Upper lobe of left lung (tissue), 6 donors: ENCODE measurements around the gene CYP2R1. TPM values are rescaled to one million over a fixed set of nuclear protein-coding genes. Genes with fewer than 3 reads are reported as not detected.

Source experiments
- ATAC-seq, 2 donors: fragments of 200-7000 bp; cut with Tn5 transposase; one replicate each; pipeline ENCODE4 v1.9.1; 2022; ENCODE audit warnings: mild to moderate bottlenecking in 2 of 2, moderate library complexity in 2 of 2; ENCODE audit not compliant: low FRiP score in 2 of 2
- DNase-seq, 2 donors: peaks; one replicate each; pipeline ENCODE4 v3.0.0-alpha.2; 2019 to 2020
- H3K27ac ChIP-seq, 4 donors: fragments of 200-600 bp; sonication (generic); one replicate each; pipeline ENCODE4 v1.5.1; 2016 to 2019
- H3K27me3 ChIP-seq, 4 donors: fragments of 200-600 bp; sonication (generic); one replicate each; pipeline ENCODE4 v1.5.1; 2017 to 2019
- H3K36me3 ChIP-seq, 4 donors: fragments of 200-600 bp; sonication (generic); one replicate each; pipeline ENCODE4 v1.5.1; 2016 to 2019
- H3K4me1 ChIP-seq, 4 donors: fragments of 200-600 bp; sonication (generic); one replicate each; pipeline ENCODE4 v1.5.1; 2018 to 2019
- H3K4me3 ChIP-seq, 4 donors: fragments of 200-600 bp; sonication (generic); one replicate each; pipeline ENCODE4 v1.5.1; 2017 to 2019; ENCODE audit warnings: mild to moderate bottlenecking in 2 of 4, moderate library complexity in 1 of 4
- H3K9me3 ChIP-seq, 4 donors: fragments of 200-600 bp; sonication (generic); one replicate each; pipeline ENCODE4 v1.5.1; 2018 to 2019
- EP300 ChIP-seq, 4 donors: sonication (generic); formaldehyde crosslinking; IDR thresholded peaks; one replicate each; pipeline ENCODE4 v1.5.1; 2017; ENCODE audit warnings: antibody characterized with exemption in 4 of 4, control low read depth in 2 of 4
- POLR2A ChIP-seq, 4 donors: fragments of 450-650 bp; IDR thresholded peaks; one replicate each; pipeline ENCODE4 v1.5.1; 2016 to 2017; ENCODE audit warnings: antibody characterized with exemption in 4 of 4, mild to moderate bottlenecking in 2 of 4
- POLR2AphosphoS5 ChIP-seq, 2 donors: sonication (generic); formaldehyde crosslinking; IDR thresholded peaks; one replicate each; pipeline ENCODE4 v1.5.1; 2017; ENCODE audit warnings: antibody characterized with exemption in 2 of 2
- WGBS, 2 donors: methylation state at CpG; one replicate each; pipeline ENCODE4 v1.1.5; 2017 to 2018; 5-methylcytosine and 5-hydroxymethylcytosine counted together
- total RNA-seq, 6 donors: library from RNA; depleted of rRNA in 4 of 6; stranded (reverse); fragments of >200 nt in 4 of 6; gene quantifications; one replicate each; pipeline versions ENCODE4 v1.1.0 to v1.2.1, GENCODE V29; 2016 to 2021
- TF ChIP-seq, protein P1 (sequence below), 6 experiments: fragments of 450-650 bp in 4 of 6; fragments of 200-600 bp in 2 of 6; sonication (generic) in 2 of 6; IDR thresholded peaks; one replicate each; pipeline ENCODE4 v1.5.1; 2016 to 2019; ENCODE audit warnings: antibody characterized with exemption in 6 of 6
- donor health status: DM: no; HTN: no; CAD: no; lungs with moderate emphysema.
- donor health status: DM: no; HTN: yes; CAD: no; lungs with severe emphysema.

The CYP2R1 gene
- total RNA-seq, 6 donors from 2014 or later = 11.5 to 49.2 (median 16.5) TPM

GRCh38 chr11:14857621-14858020 lies 34.4 kb downstream of the CYP2R1 start:
- H3K36me3 ChIP-seq = peaks cover 0 to 6% (median 2%) of the 10 kb centered on the region in 4 donors
- H3K27ac ChIP-seq = no peak overlapping the region
- no peak overlapping the region for H3K4me3 ChIP-seq
- 93 to 94% methylated on average over 3 of the region's 3 CpGs for WGBS, 2 donors
- ATAC-seq = no peak
- no peak for DNase-seq
- TF ChIP-seq, protein P1, sequence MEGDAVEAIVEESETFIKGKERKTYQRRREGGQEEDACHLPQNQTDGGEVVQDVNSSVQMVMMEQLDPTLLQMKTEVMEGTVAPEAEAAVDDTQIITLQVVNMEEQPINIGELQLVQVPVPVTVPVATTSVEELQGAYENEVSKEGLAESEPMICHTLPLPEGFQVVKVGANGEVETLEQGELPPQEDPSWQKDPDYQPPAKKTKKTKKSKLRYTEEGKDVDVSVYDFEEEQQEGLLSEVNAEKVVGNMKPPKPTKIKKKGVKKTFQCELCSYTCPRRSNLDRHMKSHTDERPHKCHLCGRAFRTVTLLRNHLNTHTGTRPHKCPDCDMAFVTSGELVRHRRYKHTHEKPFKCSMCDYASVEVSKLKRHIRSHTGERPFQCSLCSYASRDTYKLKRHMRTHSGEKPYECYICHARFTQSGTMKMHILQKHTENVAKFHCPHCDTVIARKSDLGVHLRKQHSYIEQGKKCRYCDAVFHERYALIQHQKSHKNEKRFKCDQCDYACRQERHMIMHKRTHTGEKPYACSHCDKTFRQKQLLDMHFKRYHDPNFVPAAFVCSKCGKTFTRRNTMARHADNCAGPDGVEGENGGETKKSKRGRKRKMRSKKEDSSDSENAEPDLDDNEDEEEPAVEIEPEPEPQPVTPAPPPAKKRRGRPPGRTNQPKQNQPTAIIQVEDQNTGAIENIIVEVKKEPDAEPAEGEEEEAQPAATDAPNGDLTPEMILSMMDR (IDR thresholded peaks at IDR 0.05) = no peak
- TF ChIP-seq POLR2A (IDR thresholded peaks at IDR 0.05) = no peak
- no peak for TF ChIP-seq POLR2AphosphoS5 (IDR thresholded peaks at IDR 0.05)
- TF ChIP-seq EP300 (IDR thresholded peaks at IDR 0.05) = no peak
- no peaks in the 10 kb centered on the region for H3K27me3 ChIP-seq
- H3K9me3 ChIP-seq = no peaks in the 10 kb centered on the region
- peaks cover 0 to 8% (median 0%) of the 10 kb centered on the region in 4 donors for H3K4me1 ChIP-seq

DNA sequence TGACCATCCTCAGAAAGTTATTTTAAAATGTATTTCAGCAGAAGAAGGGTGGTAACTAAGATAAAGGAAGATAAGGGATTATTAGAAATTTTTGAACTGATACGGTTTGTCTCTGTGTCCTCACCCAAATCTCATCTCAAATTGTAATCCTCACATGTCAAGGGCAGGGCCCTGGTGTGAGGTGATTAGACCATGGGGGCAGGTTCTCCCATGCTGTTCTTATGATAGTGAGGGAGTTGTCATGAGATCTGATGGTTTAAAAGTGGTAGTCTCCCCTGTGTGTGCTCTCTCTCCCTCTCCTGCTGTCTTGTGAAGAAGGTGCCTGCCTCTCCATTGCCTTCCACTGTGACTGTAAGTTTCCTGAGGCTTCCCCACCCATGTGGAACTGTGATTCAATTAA lies 36.1 kb downstream of the CYP2R1 start:
- TF ChIP-seq EP300 (IDR thresholded peaks at IDR 0.05) (no peak), POLR2AphosphoS5 (IDR thresholded peaks at IDR 0.05) (no peak), POLR2A (IDR thresholded peaks at IDR 0.05) (no peak)
- TF ChIP-seq, protein P1 (IDR thresholded peaks at IDR 0.05) = no peak
- DNase-seq = no peak
- H3K36me3 ChIP-seq = peaks cover 0 to 4% (median 1%) of the 10 kb centered on the region in 4 donors
- no peaks in the 10 kb centered on the region for H3K4me1 ChIP-seq
- H3K27ac ChIP-seq = no peak overlapping the region
- no peak for ATAC-seq
- no peaks in the 10 kb centered on the region for H3K9me3 ChIP-seq
- WGBS, 2 donors = 91 to 100% methylated on average over 1 of the region's 1 CpG
- no peaks in the 10 kb centered on the region for H3K27me3 ChIP-seq
- no peak overlapping the region for H3K4me3 ChIP-seq

DNA sequence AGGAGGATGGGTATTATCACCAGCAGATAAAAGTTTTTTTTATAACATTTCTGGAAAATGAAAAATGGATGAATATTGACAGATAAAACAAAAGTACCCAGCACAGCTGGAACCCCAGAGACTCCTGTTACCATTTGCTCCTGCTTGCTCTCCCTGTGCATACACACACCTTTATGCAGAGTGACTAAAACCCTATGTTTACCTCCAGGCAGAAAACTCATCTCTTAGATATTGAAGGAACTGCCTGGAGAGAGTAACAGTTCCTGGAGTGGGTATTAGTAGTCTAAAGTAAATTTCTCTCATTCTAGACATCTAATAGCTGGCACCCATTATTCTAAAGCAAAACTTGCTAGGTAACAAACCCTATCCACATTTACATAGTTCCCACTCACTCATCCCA lies 38.0 kb downstream of the CYP2R1 start:
- H3K9me3 ChIP-seq = no peaks in the 10 kb centered on the region
- no peak for TF ChIP-seq POLR2AphosphoS5 (IDR thresholded peaks at IDR 0.05)
- no peak for TF ChIP-seq EP300 (IDR thresholded peaks at IDR 0.05)
- TF ChIP-seq POLR2A (IDR thresholded peaks at IDR 0.05) = no peak
- TF ChIP-seq, protein P1 (IDR thresholded peaks at IDR 0.05) = no peak
- H3K27me3 ChIP-seq = no peaks in the 10 kb centered on the region
- H3K4me3 ChIP-seq = no peak overlapping the region
- peaks cover 0 to 3% (median 0%) of the 10 kb centered on the region in 4 donors for H3K36me3 ChIP-seq
- H3K4me1 ChIP-seq = no peaks in the 10 kb centered on the region
- H3K27ac ChIP-seq = no peak overlapping the region
- DNase-seq = no peak
- ATAC-seq = no peak

DNA sequence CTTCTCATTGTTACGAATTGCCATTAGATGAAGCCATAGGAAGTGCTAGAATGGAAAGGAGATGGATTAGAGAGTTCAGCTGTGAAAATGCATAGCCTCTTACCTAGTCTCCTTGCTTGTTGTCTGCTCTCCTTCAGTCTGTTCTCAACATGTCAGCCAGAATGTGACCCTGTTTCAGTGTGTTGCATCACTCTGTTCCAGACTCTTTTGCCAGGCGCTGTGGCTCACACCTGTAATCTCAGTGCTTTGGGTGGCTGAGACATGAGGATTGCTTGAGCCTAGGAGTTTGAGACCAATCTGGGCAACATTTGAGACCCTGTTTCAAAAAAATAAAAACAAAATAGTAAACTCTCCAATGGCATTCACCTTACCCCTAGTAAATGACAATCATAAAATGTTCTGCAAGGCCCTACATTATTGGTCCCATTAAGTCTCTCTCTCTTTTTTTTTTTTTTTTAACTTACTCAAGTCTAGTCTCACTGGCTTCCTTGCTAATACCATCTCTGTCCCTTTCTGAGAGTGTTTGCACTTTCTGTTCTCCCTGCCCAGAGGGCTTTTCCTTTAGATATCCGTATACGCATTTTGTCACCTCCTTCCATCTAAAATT lies 39.4 kb downstream of the CYP2R1 start:
- 97% methylated on average over 4 of the region's 4 CpGs for WGBS, 2 donors
- Histone ChIP-seq H3K27me3 (no peaks in the 10 kb centered on the region), H3K4me3 (no peak overlapping the region), H3K4me1 (no peaks in the 10 kb centered on the region), H3K27ac (no peak overlapping the region), H3K9me3 (no peaks in the 10 kb centered on the region), H3K36me3 (peaks cover 0 to 3% (median 0%) of the 10 kb centered on the region in 4 donors)
- TF ChIP-seq EP300 (IDR thresholded peaks at IDR 0.05) = no peak
- TF ChIP-seq POLR2A (IDR thresholded peaks at IDR 0.05) = no peak
- TF ChIP-seq POLR2AphosphoS5 (IDR thresholded peaks at IDR 0.05) = no peak
- TF ChIP-seq, protein P1 (IDR thresholded peaks at IDR 0.05) = no peak
- ATAC-seq = no peak
- no peak for DNase-seq

DNA sequence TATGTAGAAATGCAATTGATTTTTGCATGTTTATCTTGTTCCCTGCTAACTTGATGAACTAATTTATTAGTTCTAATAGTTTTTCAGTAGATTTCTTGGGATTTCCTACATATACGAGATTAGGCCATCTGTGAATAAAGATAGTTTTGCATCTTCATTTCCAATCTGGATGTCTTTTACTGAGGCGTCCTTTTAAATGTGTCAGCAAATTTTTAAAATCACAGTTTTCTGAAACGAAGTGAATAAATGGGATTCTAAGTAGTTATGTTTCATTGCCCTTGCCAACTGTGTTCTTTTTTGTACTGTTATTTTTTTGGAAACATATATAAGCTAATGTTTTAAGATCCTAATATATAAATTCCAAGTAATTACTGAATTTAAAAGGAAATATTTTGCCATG lies 50.0 kb downstream of the CYP2R1 start:
- H3K36me3 ChIP-seq = peaks cover 0 to 13% (median 3%) of the 10 kb centered on the region in 4 donors
- WGBS, 2 donors = 92% methylated on average over 3 of the region's 3 CpGs
- no peak overlapping the region for H3K4me3 ChIP-seq
- TF ChIP-seq EP300 (IDR thresholded peaks at IDR 0.05) (no peak), POLR2AphosphoS5 (IDR thresholded peaks at IDR 0.05) (no peak), POLR2A (IDR thresholded peaks at IDR 0.05) (no peak)
- TF ChIP-seq, protein P1 (IDR thresholded peaks at IDR 0.05) = no peak
- DNase-seq (no peak), ATAC-seq (no peak)
- H3K27ac ChIP-seq = no peak overlapping the region
- H3K9me3 ChIP-seq = no peaks in the 10 kb centered on the region
- H3K27me3 ChIP-seq = no peaks in the 10 kb centered on the region
- H3K4me1 ChIP-seq = no peaks in the 10 kb centered on the region
